Thyroid gland (tissue), 4 donors: ENCODE data around the gene RALB. TPM values are rescaled to one million over a fixed set of nuclear protein-coding genes. Genes with fewer than 3 reads are reported as not detected.

Experiments used
- DNase-seq, 2 donors: peaks; one replicate each; pipeline ENCODE4 v3.0.0-alpha.2; 2019
- H3K27ac ChIP-seq, 3 donors: fragments of 200-600 bp; sonication (generic); 1 replicate in 2 of 3; 2 replicates in 1 of 3; pipeline ENCODE4 v1.5.1; 2016 to 2019; ENCODE audit warnings: mild to moderate bottlenecking in 1 of 3, moderate library complexity in 1 of 3
- H3K27me3 ChIP-seq: fragments of 200-600 bp; sonication (generic); one replicate; pipeline ENCODE4 v1.5.1; 2019
- H3K36me3 ChIP-seq, 2 donors: fragments of 200-600 bp; sonication (generic); one replicate each; pipeline ENCODE4 v1.5.1; 2016 to 2019
- H3K4me1 ChIP-seq, 2 donors: fragments of 200-600 bp; sonication (generic); one replicate each; pipeline ENCODE4 v1.5.1; 2017 to 2019
- H3K4me3 ChIP-seq, 3 donors: fragments of 200-600 bp; sonication (generic); replicated peaks in 1 of 3; 1 replicate in 2 of 3; 2 replicates in 1 of 3; pipeline ENCODE4 v1.5.1; 2016; ENCODE audit warnings: mild to moderate bottlenecking in 1 of 3
- H3K9me3 ChIP-seq: fragments of 200-600 bp; sonication (generic); one replicate; pipeline ENCODE4 v1.5.1; 2017
- POLR2A ChIP-seq, 2 donors: fragments of 450-650 bp; IDR thresholded peaks; one replicate each; pipeline ENCODE4 v1.6.1; 2017; ENCODE audit warnings: antibody characterized with exemption in 2 of 2, mild to moderate bottlenecking in 2 of 2, moderate library complexity in 1 of 2
- WGBS, 2 donors: methylation state at CpG; one replicate each; pipeline ENCODE4 v1.1.5; 2017; 5-methylcytosine and 5-hydroxymethylcytosine counted together
- intact Hi-C: fragments of 100-400 bp; cut with DNase I; formaldehyde crosslinking; loops from one replicate; pipeline ENCODE4 v1.15.1; 2023
- total RNA-seq, 4 donors: library from RNA; depleted of rRNA; stranded (reverse); fragments of >200 nt; gene quantifications; one replicate each; pipeline ENCODE4 v1.2.3, GENCODE V29; 2016
- TF ChIP-seq, protein P1 (sequence below), 6 experiments: fragments of 200-600 bp in 3 of 6; fragments of 450-650 bp in 3 of 6; sonication (generic) in 3 of 6; IDR thresholded peaks; one replicate each; pipeline ENCODE4 v1.5.1; 2016 to 2019; ENCODE audit warnings: antibody characterized with exemption in 6 of 6, mild to moderate bottlenecking in 2 of 6, inconsistent platforms in 1 of 6, moderate library complexity in 1 of 6

RALB gene
- total RNA-seq, 4 donors from 2014 or later = 39.7 to 64.2 (median 45.4) TPM

DNA sequence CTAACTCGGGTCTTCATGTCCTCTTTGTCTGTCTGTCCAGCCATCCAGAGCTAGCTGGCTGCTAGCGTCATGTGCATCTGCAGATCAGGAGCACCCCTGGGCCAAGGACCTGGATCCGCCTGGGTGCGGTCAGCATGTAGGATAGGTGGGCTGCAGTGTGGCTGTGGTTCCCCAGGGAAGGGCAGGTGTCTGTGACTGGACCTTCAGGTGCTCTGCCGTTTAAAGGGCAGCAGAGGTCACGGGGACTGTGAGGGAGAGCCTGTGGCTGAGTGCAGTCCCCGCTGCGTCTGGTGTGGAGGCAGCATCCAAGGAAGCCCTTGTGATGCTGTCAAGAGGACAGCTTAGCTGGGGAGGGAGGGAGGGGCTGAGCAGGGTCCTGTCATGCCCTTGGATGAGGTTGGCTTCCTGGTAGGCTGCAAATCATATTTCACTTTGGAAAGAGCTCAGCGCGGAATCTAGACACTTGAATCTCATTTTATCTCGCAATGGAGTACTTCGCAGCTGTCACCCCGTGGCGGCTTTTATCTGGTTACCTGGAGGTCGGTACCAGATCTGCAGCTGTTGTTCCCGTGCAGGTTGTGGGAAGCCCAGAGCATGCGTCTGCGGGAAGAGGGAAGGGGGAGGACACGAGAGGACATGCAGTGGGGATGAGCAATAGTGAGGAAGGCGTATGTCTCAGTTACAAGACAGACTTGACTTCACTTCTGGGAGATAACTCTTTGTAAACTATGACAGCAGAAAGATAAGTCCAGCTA, 5.9 kb upstream of the RALB start:
- no peaks in the 10 kb centered on the region for H3K36me3 ChIP-seq
- no peaks in the 10 kb centered on the region for H3K9me3 ChIP-seq
- no peak overlapping the region for H3K4me3 ChIP-seq
- no peak for DNase-seq
- TF ChIP-seq, protein P1, sequence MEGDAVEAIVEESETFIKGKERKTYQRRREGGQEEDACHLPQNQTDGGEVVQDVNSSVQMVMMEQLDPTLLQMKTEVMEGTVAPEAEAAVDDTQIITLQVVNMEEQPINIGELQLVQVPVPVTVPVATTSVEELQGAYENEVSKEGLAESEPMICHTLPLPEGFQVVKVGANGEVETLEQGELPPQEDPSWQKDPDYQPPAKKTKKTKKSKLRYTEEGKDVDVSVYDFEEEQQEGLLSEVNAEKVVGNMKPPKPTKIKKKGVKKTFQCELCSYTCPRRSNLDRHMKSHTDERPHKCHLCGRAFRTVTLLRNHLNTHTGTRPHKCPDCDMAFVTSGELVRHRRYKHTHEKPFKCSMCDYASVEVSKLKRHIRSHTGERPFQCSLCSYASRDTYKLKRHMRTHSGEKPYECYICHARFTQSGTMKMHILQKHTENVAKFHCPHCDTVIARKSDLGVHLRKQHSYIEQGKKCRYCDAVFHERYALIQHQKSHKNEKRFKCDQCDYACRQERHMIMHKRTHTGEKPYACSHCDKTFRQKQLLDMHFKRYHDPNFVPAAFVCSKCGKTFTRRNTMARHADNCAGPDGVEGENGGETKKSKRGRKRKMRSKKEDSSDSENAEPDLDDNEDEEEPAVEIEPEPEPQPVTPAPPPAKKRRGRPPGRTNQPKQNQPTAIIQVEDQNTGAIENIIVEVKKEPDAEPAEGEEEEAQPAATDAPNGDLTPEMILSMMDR (IDR thresholded peaks at IDR 0.05) = no peak
- no peak for TF ChIP-seq POLR2A (IDR thresholded peaks at IDR 0.05)
- WGBS, 2 donors = 86 to 88% methylated on average over 20 of the region's 20 CpGs
- intact Hi-C loops = no loop called here
- no peak overlapping the region for H3K27ac ChIP-seq
- peaks cover 0 to under 1% of the 10 kb centered on the region in 2 donors for H3K4me1 ChIP-seq
- no peaks in the 10 kb centered on the region for H3K27me3 ChIP-seq

- Histone ChIP-seq H3K4me1 (peaks cover 0 to 4% of the 10 kb centered on the region in 2 donors), H3K27ac (no peak overlapping the region), H3K9me3 (no peaks in the 10 kb centered on the region), H3K27me3 (no peaks in the 10 kb centered on the region), H3K4me3 (no peak overlapping the region), H3K36me3 (no peaks in the 10 kb centered on the region)
- 66 to 77% methylated on average over 6 of the region's 6 CpGs for WGBS, 2 donors
- TF ChIP-seq POLR2A (IDR thresholded peaks at IDR 0.05) = no peak
- TF ChIP-seq, protein P1 (IDR thresholded peaks at IDR 0.05) = no peak
- no peak for DNase-seq
- intact Hi-C loops = no loop called here
Observed at GRCh38 chr2:120247851-120248250, 4.8 kb upstream of the RALB start.

DNA sequence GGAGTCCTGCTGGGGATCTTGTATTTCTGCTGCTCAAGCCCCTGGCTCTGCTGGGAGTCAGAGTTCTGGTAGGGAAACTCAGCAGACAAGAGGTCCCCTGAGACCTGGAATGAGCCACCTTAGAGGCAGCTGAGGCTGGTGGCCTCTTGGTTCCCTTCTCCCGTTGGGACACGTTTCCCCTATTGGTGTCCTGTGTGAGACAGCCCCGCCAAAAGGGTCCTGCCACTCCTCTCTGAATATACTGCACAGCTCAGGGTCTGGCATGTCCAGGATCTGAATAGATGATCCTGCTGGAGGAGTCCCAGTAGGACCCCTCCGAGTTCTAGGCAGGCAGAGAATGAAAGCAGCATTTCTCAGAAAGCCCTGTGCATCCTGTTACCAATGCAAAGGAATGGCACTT, 2.0 kb upstream of the RALB start:
- no peaks in the 10 kb centered on the region for H3K27me3 ChIP-seq
- TF ChIP-seq, protein P1 (IDR thresholded peaks at IDR 0.05) = no peak
- no peak for TF ChIP-seq POLR2A (IDR thresholded peaks at IDR 0.05)
- no peaks in the 10 kb centered on the region for H3K36me3 ChIP-seq
- 86 to 89% methylated on average over 4 of the region's 4 CpGs for WGBS, 2 donors
- H3K27ac ChIP-seq = no peak overlapping the region
- H3K9me3 ChIP-seq = no peaks in the 10 kb centered on the region
- DNase-seq = no peak
- peaks cover 7 to 17% of the 10 kb centered on the region in 2 donors for H3K4me1 ChIP-seq
- intact Hi-C loops = no loop called here
- no peak overlapping the region for H3K4me3 ChIP-seq

DNA sequence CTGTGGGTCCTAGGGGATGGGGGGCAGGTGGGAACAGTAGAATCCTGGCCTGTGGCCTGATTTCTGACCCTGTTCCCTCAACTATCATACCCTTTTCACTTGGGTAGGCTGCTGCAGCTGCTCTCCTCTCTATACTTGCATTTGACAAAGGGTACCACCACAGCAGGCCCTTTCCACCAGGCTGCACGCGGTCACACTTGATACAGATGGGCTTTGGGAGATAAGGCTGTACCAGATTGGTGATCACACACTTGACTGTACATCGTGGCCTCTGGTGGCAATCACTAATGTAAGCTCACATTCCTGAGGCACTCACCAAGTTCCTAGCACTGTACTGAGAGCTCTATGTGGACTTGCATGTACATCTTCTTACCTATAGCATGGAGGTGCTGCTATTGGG, 1.6 kb upstream of the RALB start:
- TF ChIP-seq, protein P1 (IDR thresholded peaks at IDR 0.05) = no peak
- TF ChIP-seq POLR2A (IDR thresholded peaks at IDR 0.05) = no peak
- Histone ChIP-seq H3K9me3 (no peaks in the 10 kb centered on the region), H3K36me3 (no peaks in the 10 kb centered on the region), H3K4me3 (no peak overlapping the region), H3K27ac (no peak overlapping the region), H3K4me1 (peaks cover 7 to 17% of the 10 kb centered on the region in 2 donors), H3K27me3 (no peaks in the 10 kb centered on the region)
- intact Hi-C loops = no loop called here
- WGBS, 2 donors = 74 to 85% methylated on average over 3 of the region's 3 CpGs
- no peak for DNase-seq

DNA sequence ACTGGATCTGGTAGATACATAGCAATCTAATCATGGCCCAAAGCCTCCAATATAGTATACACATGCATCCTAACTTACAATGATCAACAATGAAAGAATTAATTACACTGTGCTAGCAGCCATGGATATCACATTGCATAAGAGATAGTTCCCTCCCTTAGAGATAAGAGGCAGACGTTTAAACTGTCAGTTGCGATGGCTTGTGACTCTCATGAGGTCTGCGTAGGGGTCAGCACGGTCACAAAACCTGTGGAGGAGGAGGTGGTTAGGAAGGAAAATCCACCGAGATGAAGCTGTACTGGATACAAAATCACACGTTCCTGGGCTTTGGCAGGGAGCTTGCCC, 800 bp upstream of the RALB start:
- no peak for DNase-seq
- Histone ChIP-seq H3K4me3 (peak overlapping the region in 2 of 3 donors; percentile 9 to 81), H3K27ac (peak overlapping the region in 1 of 3 donors; percentile 11), H3K36me3 (no peaks in the 10 kb centered on the region), H3K4me1 (peaks cover 7 to 21% of the 10 kb centered on the region in 2 donors), H3K9me3 (no peaks in the 10 kb centered on the region), H3K27me3 (no peaks in the 10 kb centered on the region)
- WGBS, 2 donors = 24 to 30% methylated on average over 6 of the region's 6 CpGs
- TF ChIP-seq, protein P1 (IDR thresholded peaks at IDR 0.05) = no peak
- no peak for TF ChIP-seq POLR2A (IDR thresholded peaks at IDR 0.05)
- intact Hi-C loops = no loop called here
